WERI-Rb-1 (cell line): ENCODE data around the gene PDGFA.

Experiments
- DNase-seq: peaks from one replicate; pipeline ENCODE4 v3.0.0-alpha.2; 2020
- H3K27ac ChIP-seq: fragments of 250-450 bp; sonication (Bioruptor Pico); 2 replicates; pipeline ENCODE4 v1.5.1; 2020; ENCODE audit warnings: mild to moderate bottlenecking, moderate library complexity
- H3K27me3 ChIP-seq: fragments of 250-450 bp; sonication (Bioruptor Pico); 2 replicates; pipeline ENCODE4 v1.5.1; 2021; ENCODE audit warnings: mild to moderate bottlenecking, low read depth, moderate library complexity; ENCODE audit not compliant: insufficient read depth, severe bottlenecking
- H3K36me3 ChIP-seq: fragments of 250-450 bp; sonication (Bioruptor Pico); 2 replicates; pipeline ENCODE4 v1.5.1; 2020; ENCODE audit warnings: mild to moderate bottlenecking, moderate library complexity
- H3K4me3 ChIP-seq: 2 replicates; pipeline ENCODE4 v1.5.1; 2011; ENCODE audit warnings: low read depth, mild to moderate bottlenecking, control low read depth, low read length
- H3K9me3 ChIP-seq: fragments of 250-450 bp; sonication (Bioruptor Pico); 2 replicates; pipeline ENCODE4 v1.5.1; 2021; ENCODE audit warnings: mild to moderate bottlenecking, moderate library complexity; ENCODE audit not compliant: severe bottlenecking
- TF ChIP-seq, protein P1 (sequence below): IDR thresholded peaks from 2 replicates; pipeline ENCODE4 v1.5.1; 2011; ENCODE audit warnings: low read depth, mild to moderate bottlenecking, control low read depth, inconsistent platforms, low read length

Gene PDGFA

DNA sequence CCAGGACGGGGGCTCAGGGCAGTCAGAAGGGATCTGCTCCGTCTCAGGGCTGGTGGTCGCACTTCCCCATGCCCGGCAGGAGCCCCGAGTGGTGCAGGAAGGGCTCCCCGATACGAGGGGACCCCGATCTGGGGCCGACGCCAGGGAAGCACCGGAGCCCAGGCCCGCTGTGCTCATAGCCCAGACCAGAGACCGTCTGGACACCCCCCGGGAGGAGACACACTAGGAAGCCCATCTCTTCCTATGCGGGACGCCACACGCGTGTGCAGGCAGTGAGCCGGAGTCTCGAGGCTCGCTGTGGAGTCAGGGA is 39.7 kb upstream of the PDGFA start:
- TF ChIP-seq, protein P1, sequence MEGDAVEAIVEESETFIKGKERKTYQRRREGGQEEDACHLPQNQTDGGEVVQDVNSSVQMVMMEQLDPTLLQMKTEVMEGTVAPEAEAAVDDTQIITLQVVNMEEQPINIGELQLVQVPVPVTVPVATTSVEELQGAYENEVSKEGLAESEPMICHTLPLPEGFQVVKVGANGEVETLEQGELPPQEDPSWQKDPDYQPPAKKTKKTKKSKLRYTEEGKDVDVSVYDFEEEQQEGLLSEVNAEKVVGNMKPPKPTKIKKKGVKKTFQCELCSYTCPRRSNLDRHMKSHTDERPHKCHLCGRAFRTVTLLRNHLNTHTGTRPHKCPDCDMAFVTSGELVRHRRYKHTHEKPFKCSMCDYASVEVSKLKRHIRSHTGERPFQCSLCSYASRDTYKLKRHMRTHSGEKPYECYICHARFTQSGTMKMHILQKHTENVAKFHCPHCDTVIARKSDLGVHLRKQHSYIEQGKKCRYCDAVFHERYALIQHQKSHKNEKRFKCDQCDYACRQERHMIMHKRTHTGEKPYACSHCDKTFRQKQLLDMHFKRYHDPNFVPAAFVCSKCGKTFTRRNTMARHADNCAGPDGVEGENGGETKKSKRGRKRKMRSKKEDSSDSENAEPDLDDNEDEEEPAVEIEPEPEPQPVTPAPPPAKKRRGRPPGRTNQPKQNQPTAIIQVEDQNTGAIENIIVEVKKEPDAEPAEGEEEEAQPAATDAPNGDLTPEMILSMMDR = no peak

DNA sequence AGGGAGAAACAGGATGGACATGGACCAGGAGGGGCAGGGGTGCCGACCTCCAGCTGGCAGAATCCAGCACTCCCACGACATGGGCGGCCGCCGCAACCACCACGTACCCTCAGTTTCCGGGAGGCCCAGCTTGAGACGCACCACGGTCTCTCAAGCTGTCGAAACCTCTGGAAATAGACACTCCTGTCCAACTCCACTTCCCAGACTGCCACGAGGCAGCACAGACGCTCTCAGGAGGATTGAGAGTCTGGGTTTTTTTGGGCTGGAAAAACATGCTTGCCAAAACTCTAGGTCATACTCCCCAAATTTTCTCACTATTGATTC is 37.9 kb upstream of the PDGFA start:
- Histone ChIP-seq H3K9me3 (no peaks in the 10 kb centered on the region), H3K27ac (no peak overlapping the region), H3K36me3 (no peaks in the 10 kb centered on the region), H3K4me3 (no peak overlapping the region), H3K27me3 (no peaks in the 10 kb centered on the region)
- no peak for DNase-seq
- TF ChIP-seq, protein P1 = no peak

More for the DNA sequence above, 39.7 kb upstream of the PDGFA start:
- Histone ChIP-seq H3K27ac (no peak overlapping the region), H3K36me3 (no peaks in the 10 kb centered on the region), H3K9me3 (no peaks in the 10 kb centered on the region), H3K27me3 (no peaks in the 10 kb centered on the region), H3K4me3 (no peak overlapping the region)
- DNase-seq = no peak

DNA sequence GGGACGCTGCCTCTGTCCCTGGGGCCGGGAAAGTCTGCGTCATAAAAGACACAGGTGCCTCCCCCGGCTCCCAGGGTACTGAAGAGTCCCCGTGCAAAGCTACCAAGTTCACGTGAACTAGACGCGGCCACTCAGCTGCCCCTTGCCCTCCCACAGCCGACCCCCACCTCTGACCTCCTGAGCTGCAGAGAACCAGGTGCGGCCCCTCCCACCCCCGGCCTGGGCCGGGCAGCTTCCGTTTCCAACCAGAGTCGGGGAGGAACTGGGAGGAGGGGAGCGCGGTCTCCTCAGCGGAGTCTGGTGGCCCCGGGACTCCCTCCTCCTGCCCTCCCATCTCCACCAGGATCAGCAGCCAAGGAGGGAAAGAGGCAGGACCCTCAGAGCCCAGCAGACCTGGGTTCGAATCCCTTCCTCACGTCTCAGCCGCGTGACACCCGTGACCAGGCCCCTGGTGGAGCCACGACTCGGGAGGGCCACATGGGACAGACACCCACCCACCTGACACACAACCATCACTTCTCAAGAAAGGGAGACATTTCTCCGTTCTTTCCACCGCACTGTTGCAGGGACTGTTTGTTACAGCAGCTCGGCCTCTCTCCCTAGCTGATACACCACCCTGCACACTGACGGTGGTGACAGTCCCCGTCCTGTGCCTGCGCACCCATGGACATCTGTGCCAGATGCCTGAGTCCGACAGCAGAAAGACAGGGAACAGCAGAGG is 37.4 kb upstream of the PDGFA start:
- Histone ChIP-seq H3K27ac (no peak overlapping the region), H3K9me3 (no peaks in the 10 kb centered on the region), H3K36me3 (no peaks in the 10 kb centered on the region), H3K4me3 (no peak overlapping the region), H3K27me3 (no peaks in the 10 kb centered on the region)
- TF ChIP-seq, protein P1 = no peak
- no peak for DNase-seq

DNA sequence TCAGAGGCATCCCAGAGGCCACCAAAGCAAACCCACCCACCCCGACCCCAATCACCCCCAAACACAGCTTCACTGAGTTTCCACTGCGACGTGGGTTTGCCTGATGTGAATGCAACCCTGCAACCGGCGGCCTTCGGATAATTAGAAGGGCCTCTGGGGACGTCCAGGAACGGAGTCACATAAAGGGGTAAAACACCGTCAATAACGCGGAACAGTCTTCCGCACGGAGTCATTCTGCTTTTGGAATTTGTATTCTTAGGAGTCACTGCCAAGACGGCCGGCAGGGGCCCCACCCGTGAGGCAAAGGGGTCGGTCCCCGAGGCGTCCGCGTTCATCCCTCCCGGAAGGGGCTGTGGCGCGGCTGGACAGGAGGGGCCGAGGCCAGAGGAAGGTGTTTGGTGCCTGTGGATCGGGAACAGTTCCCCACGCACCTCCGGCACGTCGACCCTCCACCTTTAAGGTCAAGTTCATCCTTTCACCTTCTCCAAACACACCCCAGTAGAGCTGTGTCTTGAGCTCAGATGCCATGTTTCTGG is 36.7 kb upstream of the PDGFA start:
- no peak for DNase-seq
- H3K27ac ChIP-seq = no peak overlapping the region
- TF ChIP-seq, protein P1 = no peak
- H3K36me3 ChIP-seq = no peaks in the 10 kb centered on the region
- no peaks in the 10 kb centered on the region for H3K27me3 ChIP-seq
- H3K4me3 ChIP-seq = no peak overlapping the region
- no peaks in the 10 kb centered on the region for H3K9me3 ChIP-seq

DNA sequence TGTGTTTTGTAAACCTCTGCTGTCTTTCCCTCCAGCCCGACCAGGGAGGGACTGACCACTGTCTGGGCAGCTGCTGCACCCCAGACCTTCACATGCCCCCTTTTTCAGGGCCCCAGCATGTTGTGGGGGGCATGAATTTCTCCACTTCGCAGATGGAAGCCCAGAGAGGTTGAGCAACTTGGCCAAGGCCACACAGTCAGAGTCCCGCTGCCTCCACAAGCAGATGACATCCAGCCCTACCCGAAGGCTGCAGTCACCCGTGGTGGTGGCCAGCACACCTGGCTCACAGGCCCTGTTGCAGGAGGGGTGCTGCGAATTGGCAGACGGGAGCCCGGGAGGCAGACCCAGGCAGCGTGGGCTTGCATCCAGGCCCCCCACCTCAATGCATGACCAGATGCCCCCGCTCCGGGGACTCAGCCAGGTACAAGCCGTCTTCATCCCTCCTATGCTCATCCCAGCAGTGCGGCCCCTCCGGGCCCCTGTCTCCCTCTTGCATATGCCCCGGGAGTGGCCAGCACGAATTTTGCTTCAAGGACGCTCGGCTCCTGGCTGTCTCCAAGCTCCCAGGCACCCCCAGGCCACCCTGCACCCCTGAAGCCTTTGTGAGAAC is 36.0 kb upstream of the PDGFA start:
- Histone ChIP-seq H3K27ac (no peak overlapping the region), H3K27me3 (no peaks in the 10 kb centered on the region), H3K9me3 (no peaks in the 10 kb centered on the region), H3K4me3 (no peak overlapping the region), H3K36me3 (no peaks in the 10 kb centered on the region)
- TF ChIP-seq, protein P1 = no peak
- no peak for DNase-seq
